Measurements from ENCODE around the gene SACM1L.

GRCh38 chr3:45758871-45759270 is 69.7 kb downstream of the SACM1L start:
- TF ChIP-seq POLR2A (IDR thresholded peaks at IDR 0.05; ENCODE audit: low read depth, low read length), result no peak
- TF ChIP-seq POLR2AphosphoS5 (IDR thresholded peaks at IDR 0.05; ENCODE audit: low read depth, low read length), result no peak
- no peak for TF ChIP-seq TAF1 (IDR thresholded peaks at IDR 0.05; ENCODE audit: borderline replicate concordance, low read depth, low read length)
